Thymus (tissue), 11 donors: Measurements from ENCODE around the gene GHR. TPM values are rescaled to one million over a fixed set of nuclear protein-coding genes. Genes with fewer than 3 reads are reported as not detected.
"Not testable (repeated sequence)": the region's sequence is repeated elsewhere in the genome, so short reads cannot be mapped to it uniquely, and the experiment has no call there.

Experiments
- DNase-seq, 9 donors: peaks; one replicate each; pipeline ENCODE4 v3.0.0-alpha.2; 2013; ENCODE audit warnings: low spot score in 9 of 9, low read depth in 6 of 9, missing footprints in 1 of 9
- H3K27ac ChIP-seq, 2 donors: one replicate each; pipeline ENCODE4 v1.5.1; 2013; ENCODE audit warnings: control low read depth in 1 of 2, low read depth in 1 of 2, low read length in 1 of 2, mild to moderate bottlenecking in 1 of 2, moderate library complexity in 1 of 2
- H3K27me3 ChIP-seq, 2 donors: one replicate each; pipeline ENCODE4 v1.5.1; 2013; ENCODE audit warnings: low read length in 1 of 2; ENCODE audit not compliant: control insufficient read depth in 2 of 2, insufficient read depth in 1 of 2
- H3K36me3 ChIP-seq, 2 donors: one replicate each; pipeline ENCODE4 v1.5.1; 2013; ENCODE audit warnings: low read length in 1 of 2, mild to moderate bottlenecking in 1 of 2, moderate library complexity in 1 of 2; ENCODE audit not compliant: control insufficient read depth in 2 of 2, insufficient read depth in 2 of 2
- H3K4me1 ChIP-seq, 2 donors: one replicate each; pipeline ENCODE4 v1.5.1; 2013; ENCODE audit warnings: low read length in 2 of 2; ENCODE audit not compliant: control insufficient read depth in 2 of 2, insufficient read depth in 2 of 2
- H3K4me3 ChIP-seq, 2 donors: one replicate each; pipeline ENCODE4 v1.5.1; 2013; ENCODE audit warnings: low read length in 2 of 2, control low read depth in 1 of 2, mild to moderate bottlenecking in 1 of 2
- H3K9me3 ChIP-seq, 2 donors: one replicate each; pipeline ENCODE4 v1.5.1; 2013; ENCODE audit warnings: low read length in 1 of 2, mild to moderate bottlenecking in 1 of 2; ENCODE audit not compliant: control insufficient read depth in 2 of 2, insufficient read depth in 1 of 2
- WGBS: extraction: QIAGEN DNeasy Blood & Tissue Kit; methylation state at CpG from one replicate; pipeline ENCODE4 v1.1.7; 2013; 5-methylcytosine and 5-hydroxymethylcytosine counted together
- polyA plus RNA-seq: library from polyadenylated mRNA; stranded (reverse); fragments of 200-250 nt; gene quantifications from one replicate; pipeline ENCODE4 v1.2.3, GENCODE V29; 2013
- total RNA-seq: library from RNA; stranded (reverse); fragments of 120-200 nt; gene quantifications from one replicate; pipeline ENCODE4 v1.2.4, GENCODE V29; 2013
- donor health status: healthy.

Gene GHR
- total and polyA plus RNA-seq, 2 donors = 1.8 to 4.5 TPM

GRCh38 chr5:42719034-42719433, 295.8 kb downstream of the GHR start:
- H3K9me3 ChIP-seq = no peaks in the 10 kb centered on the region
- H3K27ac ChIP-seq = no peak overlapping the region
- peaks cover 0 to 5% of the 10 kb centered on the region in 2 donors for H3K4me1 ChIP-seq
- H3K4me3 ChIP-seq = no peak overlapping the region
- H3K27me3 ChIP-seq = no peaks in the 10 kb centered on the region
- no peaks in the 10 kb centered on the region for H3K36me3 ChIP-seq
- DNase-seq = no peak
- 59% methylated on average over 2 of the region's 2 CpGs for WGBS

- no peaks in the 10 kb centered on the region for H3K9me3 ChIP-seq
- 11% methylated on average over 6 of the region's 6 CpGs for WGBS
- H3K4me3 ChIP-seq = no peak overlapping the region
- no peak overlapping the region for H3K27ac ChIP-seq
- H3K27me3 ChIP-seq = no peaks in the 10 kb centered on the region
- DNase-seq = peak in 4 of 9 donors; percentile 1 to 43 (median 10)
- no peaks in the 10 kb centered on the region for H3K36me3 ChIP-seq
- H3K4me1 ChIP-seq = peaks cover 0 to 5% of the 10 kb centered on the region in 2 donors
Observed at GRCh38 chr5:42720251-42720650, 297.0 kb downstream of the GHR start.

- Histone ChIP-seq H3K27ac (no peak overlapping the region), H3K4me1 (peaks cover 0 to 5% of the 10 kb centered on the region in 2 donors), H3K27me3 (no peaks in the 10 kb centered on the region), H3K36me3 (no peaks in the 10 kb centered on the region), H3K9me3 (no peaks in the 10 kb centered on the region), H3K4me3 (no peak overlapping the region)
- DNase-seq = no peak
Observed at GRCh38 chr5:42721484-42721883, 298.2 kb downstream of the GHR start.

- H3K9me3 ChIP-seq = not testable (repeated sequence)
- WGBS = 99% methylated on average over 15 of the region's 24 CpGs
Observed at GRCh38 chr5:42734531-42735058, 311.4 kb downstream of the GHR start.

GRCh38 chr5:42740920-42741319, 317.7 kb downstream of the GHR start:
- Histone ChIP-seq H3K27ac (no peak overlapping the region), H3K36me3 (no peaks in the 10 kb centered on the region), H3K9me3 (no peaks in the 10 kb centered on the region), H3K4me3 (no peak overlapping the region), H3K27me3 (no peaks in the 10 kb centered on the region), H3K4me1 (no peaks in the 10 kb centered on the region)
- WGBS = 99% methylated on average over 1 of the region's 1 CpG
- no peak for DNase-seq

More at GRCh38 chr5:42734531-42735058, 311.4 kb downstream of the GHR start:
- not testable (repeated sequence) for H3K27ac ChIP-seq, H3K36me3 ChIP-seq, H3K4me3 ChIP-seq, DNase-seq, H3K4me1 ChIP-seq, H3K27me3 ChIP-seq

- peak in 1 of 9 donors; percentile 11 for DNase-seq
- no peak overlapping the region for H3K27ac ChIP-seq
- no peaks in the 10 kb centered on the region for H3K9me3 ChIP-seq
- H3K27me3 ChIP-seq = no peaks in the 10 kb centered on the region
- no peaks in the 10 kb centered on the region for H3K4me1 ChIP-seq
- 31% methylated on average over 4 of the region's 4 CpGs for WGBS
- H3K4me3 ChIP-seq = no peak overlapping the region
- no peaks in the 10 kb centered on the region for H3K36me3 ChIP-seq
Observed at GRCh38 chr5:42745426-42745825, 322.2 kb downstream of the GHR start.

GRCh38 chr5:42745856-42746255, 322.6 kb downstream of the GHR start:
- Histone ChIP-seq H3K9me3 (no peaks in the 10 kb centered on the region), H3K4me3 (no peak overlapping the region), H3K4me1 (no peaks in the 10 kb centered on the region), H3K27me3 (no peaks in the 10 kb centered on the region), H3K27ac (no peak overlapping the region), H3K36me3 (no peaks in the 10 kb centered on the region)
- DNase-seq = no peak
- WGBS = 98% methylated on average over 3 of the region's 3 CpGs

- no peaks in the 10 kb centered on the region for H3K9me3 ChIP-seq
- no peaks in the 10 kb centered on the region for H3K4me1 ChIP-seq
- H3K4me3 ChIP-seq = no peak overlapping the region
- no peaks in the 10 kb centered on the region for H3K27me3 ChIP-seq
- H3K27ac ChIP-seq = no peak overlapping the region
- peak in 1 of 9 donors; percentile 20 for DNase-seq
- H3K36me3 ChIP-seq = no peaks in the 10 kb centered on the region
Observed at GRCh38 chr5:42749020-42749419, 325.8 kb downstream of the GHR start.

- H3K9me3 ChIP-seq = no peaks in the 10 kb centered on the region
- H3K4me3 ChIP-seq = no peak overlapping the region
- no peaks in the 10 kb centered on the region for H3K27me3 ChIP-seq
- H3K4me1 ChIP-seq = no peaks in the 10 kb centered on the region
- H3K36me3 ChIP-seq = no peaks in the 10 kb centered on the region
- DNase-seq = no peak
- H3K27ac ChIP-seq = no peak overlapping the region
- WGBS = 100% methylated on average over 5 of the region's 5 CpGs
Observed at GRCh38 chr5:42750507-42750906, 327.3 kb downstream of the GHR start.

GRCh38 chr5:42751044-42751443, 327.8 kb downstream of the GHR start:
- no peak for DNase-seq
- Histone ChIP-seq H3K27ac (no peak overlapping the region), H3K4me3 (no peak overlapping the region), H3K36me3 (no peaks in the 10 kb centered on the region), H3K27me3 (no peaks in the 10 kb centered on the region), H3K4me1 (no peaks in the 10 kb centered on the region), H3K9me3 (no peaks in the 10 kb centered on the region)
- 75% methylated on average over 5 of the region's 5 CpGs for WGBS
